ENCODE measurements around the gene SLC16A9.
A peak's percentile ranks its signal among the peaks of the same experiment; 100 is the strongest.
"Not testable (repeated sequence)": the region's sequence is repeated elsewhere in the genome, so short reads cannot be mapped to it uniquely, and the experiment has no call there.

The SLC16A9 gene

DNA sequence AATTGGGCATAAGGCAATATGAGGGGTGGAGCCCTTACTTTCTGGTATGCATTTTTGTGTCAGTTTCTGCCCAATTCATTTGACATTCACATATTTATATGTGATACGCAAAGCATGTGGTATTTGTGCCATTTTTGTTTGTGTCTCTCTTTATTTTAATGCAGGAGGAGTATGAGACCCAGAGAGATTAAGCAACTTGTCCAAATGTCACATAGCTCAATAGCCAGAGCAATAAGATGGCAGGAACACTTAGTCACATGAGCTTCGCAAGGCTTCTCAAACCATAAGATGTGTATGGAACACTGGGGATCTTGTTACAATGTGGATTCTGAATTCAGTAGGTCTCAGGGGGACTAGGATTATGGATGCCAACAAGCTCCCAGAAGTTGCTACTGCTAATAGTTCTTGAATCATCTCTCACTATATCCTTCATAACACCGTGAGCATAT lies 24.4 kb upstream of the SLC16A9 start:
- H3K4me3 Mint-ChIP-seq, result no peak overlapping the region
- no peak for DNase-seq
- no peak overlapping the region for H3K27ac Mint-ChIP-seq
- ATAC-seq (replicated peaks), result no peak
- peaks cover 0 to 5% of the 10 kb centered on the region in 2 donors for H3K4me1 Mint-ChIP-seq
- peaks cover 6 to 8% of the 10 kb centered on the region in 2 donors for H3K27me3 Mint-ChIP-seq
- H3K9me3 Mint-ChIP-seq, result no peaks in the 10 kb centered on the region
- no peaks in the 10 kb centered on the region for H3K36me3 Mint-ChIP-seq

- H3K27me3 Mint-ChIP-seq; H3K27ac Mint-ChIP-seq; DNase-seq; H3K4me1 Mint-ChIP-seq; ATAC-seq (replicated peaks); H3K36me3 Mint-ChIP-seq; H3K9me3 Mint-ChIP-seq; H3K4me3 Mint-ChIP-seq: not testable (repeated sequence)
These were observed 23.8 kb upstream of the SLC16A9 start for GRCh38 chr10:59733321-59734013.

DNA sequence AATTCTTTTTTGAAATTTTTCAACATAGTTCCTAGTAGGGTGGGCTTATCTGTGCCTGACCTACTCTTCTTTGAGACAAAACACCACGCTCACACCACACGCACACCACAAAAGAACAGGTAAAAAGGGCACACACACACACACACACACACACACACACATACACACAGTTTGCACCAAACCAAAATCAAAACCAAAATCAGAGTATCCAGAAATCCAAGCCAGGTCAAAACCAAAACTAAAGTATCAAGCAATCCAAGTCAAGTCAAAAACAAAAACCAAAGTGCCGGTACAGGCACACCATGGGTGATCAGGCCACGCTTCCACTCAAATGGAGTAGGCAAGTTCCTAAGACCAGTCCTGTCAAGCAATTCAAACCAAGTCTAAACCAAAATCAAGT lies 23.2 kb upstream of the SLC16A9 start:
- H3K36me3 Mint-ChIP-seq; H3K27me3 Mint-ChIP-seq; H3K4me3 Mint-ChIP-seq; H3K4me1 Mint-ChIP-seq; H3K9me3 Mint-ChIP-seq; ATAC-seq (replicated peaks); H3K27ac Mint-ChIP-seq; DNase-seq: not testable (repeated sequence)

GRCh38 chr10:59729167-59729566 lies 19.5 kb upstream of the SLC16A9 start:
- not testable (repeated sequence) for H3K4me3 Mint-ChIP-seq; H3K4me1 Mint-ChIP-seq; H3K36me3 Mint-ChIP-seq; ATAC-seq (replicated peaks); DNase-seq; H3K9me3 Mint-ChIP-seq; H3K27me3 Mint-ChIP-seq; H3K27ac Mint-ChIP-seq

- H3K27ac Mint-ChIP-seq, result no peak overlapping the region
- H3K36me3 Mint-ChIP-seq, result no peaks in the 10 kb centered on the region
- DNase-seq (no peak), ATAC-seq (replicated peaks) (no peak)
- H3K27me3 Mint-ChIP-seq, result no peaks in the 10 kb centered on the region
- H3K9me3 Mint-ChIP-seq, result peaks cover 4 to 6% of the 10 kb centered on the region in 2 donors
- no peaks in the 10 kb centered on the region for H3K4me1 Mint-ChIP-seq
- H3K4me3 Mint-ChIP-seq, result no peak overlapping the region
These were observed 14.7 kb upstream of the SLC16A9 start for GRCh38 chr10:59724098-59724938.

DNA sequence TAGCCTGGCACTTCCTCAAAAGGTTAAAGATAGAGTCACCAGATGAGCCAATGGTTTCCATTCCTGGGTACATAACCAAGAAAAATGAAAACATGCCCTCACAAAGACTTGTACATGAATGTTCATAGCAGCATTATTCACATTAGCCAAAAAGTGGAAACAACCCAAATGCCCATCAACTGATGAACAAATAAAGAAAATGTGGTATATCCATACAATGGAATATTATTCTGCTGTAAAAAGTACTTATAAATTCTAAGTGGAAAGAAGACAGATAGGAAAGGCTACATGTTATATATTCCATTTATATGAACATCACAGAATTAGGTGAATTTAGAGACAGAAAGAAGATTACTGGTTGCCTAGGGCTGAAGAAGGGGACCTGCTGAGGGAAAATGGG lies 10.7 kb upstream of the SLC16A9 start:
- Mint-ChIP-seq H3K27me3 (peaks cover 0 to 4% of the 10 kb centered on the region in 2 donors), H3K4me1 (no peaks in the 10 kb centered on the region), H3K4me3 (no peak overlapping the region), H3K9me3 (peaks cover 4 to 6% of the 10 kb centered on the region in 2 donors), H3K27ac (no peak overlapping the region), H3K36me3 (no peaks in the 10 kb centered on the region)
- ATAC-seq (replicated peaks) (no peak), DNase-seq (no peak)

- Mint-ChIP-seq H3K27ac (no peak overlapping the region), H3K4me3 (no peak overlapping the region), H3K4me1 (no peaks in the 10 kb centered on the region), H3K36me3 (no peaks in the 10 kb centered on the region), H3K9me3 (peaks cover 4 to 6% of the 10 kb centered on the region in 2 donors), H3K27me3 (peaks cover 0 to 4% of the 10 kb centered on the region in 2 donors)
- no peak for ATAC-seq (replicated peaks)
- DNase-seq, result no peak
These were observed 9.7 kb upstream of the SLC16A9 start for GRCh38 chr10:59719374-59719773.

DNA sequence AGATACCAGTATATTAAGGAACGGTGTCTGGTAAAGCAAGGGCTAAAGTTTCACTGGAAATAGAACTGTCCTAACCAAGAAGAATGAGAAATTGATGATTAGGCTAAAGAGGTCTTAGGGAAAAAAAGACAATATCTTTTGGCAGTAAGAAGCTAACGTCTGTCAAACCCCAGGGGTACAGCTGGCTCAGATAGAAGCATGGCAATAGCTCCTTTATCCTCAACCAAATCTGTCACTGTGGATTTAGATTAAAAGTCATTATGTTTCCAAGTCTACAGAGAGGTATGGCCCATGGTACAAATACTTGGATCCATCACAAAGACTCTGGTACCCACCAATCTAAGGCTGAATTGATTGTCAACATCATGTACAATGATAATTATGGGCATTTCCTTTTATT lies 8.6 kb upstream of the SLC16A9 start:
- Mint-ChIP-seq H3K27me3 (peaks cover 5 to 9% of the 10 kb centered on the region in 2 donors), H3K4me1 (no peaks in the 10 kb centered on the region), H3K4me3 (no peak overlapping the region), H3K36me3 (no peaks in the 10 kb centered on the region), H3K27ac (no peak overlapping the region), H3K9me3 (peaks cover 4 to 6% of the 10 kb centered on the region in 2 donors)
- no peak for ATAC-seq (replicated peaks)
- DNase-seq, result no peak

GRCh38 chr10:59713196-59713821 lies 3.7 kb upstream of the SLC16A9 start:
- ATAC-seq (replicated peaks), result no peak
- Mint-ChIP-seq H3K36me3 (no peaks in the 10 kb centered on the region), H3K27ac (no peak overlapping the region), H3K4me3 (no peak overlapping the region), H3K27me3 (peaks cover 9% of the 10 kb centered on the region in 2 donors), H3K4me1 (peaks cover 0 to 13% of the 10 kb centered on the region in 2 donors), H3K9me3 (no peaks in the 10 kb centered on the region)
- DNase-seq, result no peak

- Mint-ChIP-seq H3K36me3 (peaks cover under 1 to 3% of the 10 kb centered on the region in 2 donors), H3K9me3 (peaks cover 0 to under 1% of the 10 kb centered on the region in 2 donors), H3K27ac (no peak overlapping the region), H3K27me3 (peaks cover 17 to 21% of the 10 kb centered on the region in 2 donors), H3K4me1 (peaks cover 0 to 18% of the 10 kb centered on the region in 2 donors), H3K4me3 (no peak overlapping the region)
- ATAC-seq (replicated peaks), result no peak
- DNase-seq, result no peak
These were observed 2.3 kb upstream of the SLC16A9 start for GRCh38 chr10:59711871-59712494.

GRCh38 chr10:59708816-59709394 lies 745 bp downstream of the SLC16A9 start:
- peak; percentile 33 to 53 for ATAC-seq (replicated peaks)

DNA sequence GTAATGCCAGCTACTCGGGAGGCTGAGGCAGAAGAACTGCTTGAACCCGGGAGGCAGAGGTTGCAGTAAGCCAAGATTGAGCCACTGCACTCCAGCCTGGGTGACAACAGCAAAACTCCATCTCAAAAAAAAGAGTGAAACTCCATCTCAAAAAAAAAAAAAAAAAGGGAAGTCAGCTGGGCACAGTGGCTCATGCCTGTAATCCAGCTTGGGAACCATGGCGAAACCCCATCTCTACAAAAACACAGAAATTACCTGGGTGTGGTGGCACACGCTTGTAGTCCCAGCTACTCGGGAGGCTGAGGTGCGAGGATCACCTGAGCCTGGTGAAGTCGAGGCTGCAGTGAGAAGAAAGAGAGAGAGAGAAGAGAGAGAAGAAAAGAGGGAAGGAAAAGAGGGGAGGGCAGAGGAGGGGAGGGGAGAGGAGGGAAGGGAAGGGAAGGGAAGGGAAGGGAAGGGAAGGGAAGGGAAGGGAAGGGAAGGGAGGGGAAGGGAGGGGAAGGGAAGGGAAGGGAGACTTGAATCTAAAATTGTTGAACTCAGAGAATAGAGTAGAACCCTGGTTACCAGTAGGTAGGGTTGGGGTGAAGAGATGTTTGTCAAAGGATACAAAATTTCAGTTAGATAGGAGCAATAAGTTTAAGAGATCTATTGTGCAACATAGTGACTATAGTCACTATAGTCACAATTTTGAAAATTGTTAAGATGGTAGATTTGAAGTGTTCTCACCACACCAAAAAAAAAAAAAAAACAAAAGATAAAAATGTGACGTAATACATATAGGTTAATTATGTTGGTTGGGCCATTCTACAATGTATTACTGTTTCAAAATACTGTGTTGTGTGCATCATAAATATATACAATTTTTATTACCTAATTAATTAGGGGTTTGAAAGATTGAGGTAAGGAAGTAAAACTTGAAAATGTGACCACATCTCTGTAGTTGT lies 2.5 kb downstream of the SLC16A9 start:
- Mint-ChIP-seq H3K27ac (no peak overlapping the region), H3K27me3 (peaks cover 25 to 30% of the 10 kb centered on the region in 2 donors), H3K9me3 (peaks cover 0 to 3% of the 10 kb centered on the region in 2 donors), H3K36me3 (peaks cover 4 to 10% of the 10 kb centered on the region in 2 donors), H3K4me1 (peaks cover 0 to 18% of the 10 kb centered on the region in 2 donors), H3K4me3 (no peak overlapping the region)
- DNase-seq, result no peak
- no peak for ATAC-seq (replicated peaks)

More at GRCh38 chr10:59708816-59709394, 745 bp downstream of the SLC16A9 start:
- H3K27ac Mint-ChIP-seq, result peak overlapping the region; percentile 72
- peaks cover 4 to 9% of the 10 kb centered on the region in 2 donors for H3K36me3 Mint-ChIP-seq
- H3K27me3 Mint-ChIP-seq, result peaks cover 25 to 32% of the 10 kb centered on the region in 2 donors
- peak overlapping the region; percentile 82 to 88 for H3K4me3 Mint-ChIP-seq
- peaks cover 0 to 18% of the 10 kb centered on the region in 2 donors for H3K4me1 Mint-ChIP-seq
- peaks cover 0 to 3% of the 10 kb centered on the region in 2 donors for H3K9me3 Mint-ChIP-seq
- no peak for DNase-seq

GRCh38 chr10:59705931-59706330 lies 3.7 kb downstream of the SLC16A9 start:
- Mint-ChIP-seq H3K27me3 (peaks cover 25 to 33% of the 10 kb centered on the region in 2 donors), H3K4me3 (no peak overlapping the region), H3K27ac (no peak overlapping the region), H3K9me3 (peaks cover 0 to 3% of the 10 kb centered on the region in 2 donors), H3K4me1 (peaks cover 2 to 18% of the 10 kb centered on the region in 2 donors), H3K36me3 (peaks cover 4 to 13% of the 10 kb centered on the region in 2 donors)
- ATAC-seq (replicated peaks), result no peak
- DNase-seq, result no peak
